ENCODE measurements around the gene TACR2. TPM values are rescaled to one million over a fixed set of nuclear protein-coding genes. Genes with fewer than 3 reads are reported as not detected.

TACR2 gene
- total and polyA plus RNA-seq, 2 of the 13 experiments (the other 11 are each of a cell fraction or from before 2014, with no cell fraction given): 0.04 TPM; not detected in 1

DNA sequence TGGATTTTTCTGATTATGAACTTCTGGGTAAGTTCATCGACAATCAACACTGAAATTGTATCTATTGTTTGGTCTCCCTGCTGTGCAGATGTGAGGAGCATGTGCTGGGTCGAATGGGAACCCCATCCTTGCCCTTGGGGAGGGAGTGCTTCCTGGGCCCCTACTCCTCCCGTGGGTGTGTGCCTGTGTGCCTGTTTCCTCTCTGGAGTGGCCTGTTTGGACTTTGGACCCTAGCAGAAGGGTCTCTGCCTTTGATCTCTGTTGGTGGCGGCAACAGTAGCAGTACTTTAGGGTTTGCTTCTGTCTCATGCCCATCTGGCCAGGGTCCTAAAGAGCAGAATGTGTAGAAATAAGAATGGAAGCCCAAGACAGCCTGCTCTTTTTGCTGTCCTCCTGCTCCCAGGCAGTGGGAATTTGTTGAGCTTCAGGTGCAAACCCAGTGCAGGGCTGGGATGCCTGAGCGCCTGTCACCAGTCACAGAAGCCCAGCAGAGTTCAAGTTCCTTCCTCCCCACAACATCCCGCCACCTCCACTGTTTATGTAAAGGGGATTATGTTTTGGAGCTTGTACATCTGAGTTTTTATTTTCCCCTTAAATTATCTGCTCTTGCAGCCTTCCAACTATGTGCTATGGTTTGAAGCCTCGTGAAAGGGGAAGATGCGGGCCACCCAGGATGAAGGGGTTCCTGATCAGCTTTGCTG, 1.5 kb upstream of the TACR2 start (continued):
- TF ChIP-seq, protein P1, sequence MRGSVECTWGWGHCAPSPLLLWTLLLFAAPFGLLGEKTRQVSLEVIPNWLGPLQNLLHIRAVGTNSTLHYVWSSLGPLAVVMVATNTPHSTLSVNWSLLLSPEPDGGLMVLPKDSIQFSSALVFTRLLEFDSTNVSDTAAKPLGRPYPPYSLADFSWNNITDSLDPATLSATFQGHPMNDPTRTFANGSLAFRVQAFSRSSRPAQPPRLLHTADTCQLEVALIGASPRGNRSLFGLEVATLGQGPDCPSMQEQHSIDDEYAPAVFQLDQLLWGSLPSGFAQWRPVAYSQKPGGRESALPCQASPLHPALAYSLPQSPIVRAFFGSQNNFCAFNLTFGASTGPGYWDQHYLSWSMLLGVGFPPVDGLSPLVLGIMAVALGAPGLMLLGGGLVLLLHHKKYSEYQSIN (CRISPR knock-in tag; IDR thresholded peaks at IDR 0.05; ENCODE audit: borderline replicate concordance): no peak
- TF ChIP-seq MYC (CRISPR knock-in tag; IDR thresholded peaks at IDR 0.05; ENCODE audit: borderline replicate concordance) (peak; percentile 47; the same call in 1 of the 2 replicates), ZNF3 (CRISPR knock-in tag; IDR thresholded peaks at IDR 0.05) (no peak), CHCHD3 (CRISPR knock-in tag; IDR thresholded peaks at IDR 0.05) (no peak), SALL1 (CRISPR knock-in tag; IDR thresholded peaks at IDR 0.05) (peak; percentile 63), NR2F1 (CRISPR knock-in tag; IDR thresholded peaks at IDR 0.05) (no peak), FOXK1 (CRISPR knock-in tag; IDR thresholded peaks at IDR 0.05; ENCODE audit: borderline replicate concordance, low read depth) (peak; percentile 80; the same call in 1 of the 2 replicates), PRDM4 (CRISPR knock-in tag; IDR thresholded peaks at IDR 0.05; ENCODE audit: borderline replicate concordance) (no peak), ZNF646 (CRISPR knock-in tag; IDR thresholded peaks at IDR 0.05) (no peak), SMARCC2 (IDR thresholded peaks at IDR 0.05) (no peak), ZFP36L1 (CRISPR knock-in tag; IDR thresholded peaks at IDR 0.05) (no peak), GATAD2A (CRISPR knock-in tag; IDR thresholded peaks at IDR 0.05) (peak; percentile 91), ZBTB42 (CRISPR knock-in tag; IDR thresholded peaks at IDR 0.05) (no peak), NPAS2 (CRISPR knock-in tag; IDR thresholded peaks at IDR 0.05; ENCODE audit: borderline replicate concordance) (no peak)
- TF ChIP-seq, protein P2, sequence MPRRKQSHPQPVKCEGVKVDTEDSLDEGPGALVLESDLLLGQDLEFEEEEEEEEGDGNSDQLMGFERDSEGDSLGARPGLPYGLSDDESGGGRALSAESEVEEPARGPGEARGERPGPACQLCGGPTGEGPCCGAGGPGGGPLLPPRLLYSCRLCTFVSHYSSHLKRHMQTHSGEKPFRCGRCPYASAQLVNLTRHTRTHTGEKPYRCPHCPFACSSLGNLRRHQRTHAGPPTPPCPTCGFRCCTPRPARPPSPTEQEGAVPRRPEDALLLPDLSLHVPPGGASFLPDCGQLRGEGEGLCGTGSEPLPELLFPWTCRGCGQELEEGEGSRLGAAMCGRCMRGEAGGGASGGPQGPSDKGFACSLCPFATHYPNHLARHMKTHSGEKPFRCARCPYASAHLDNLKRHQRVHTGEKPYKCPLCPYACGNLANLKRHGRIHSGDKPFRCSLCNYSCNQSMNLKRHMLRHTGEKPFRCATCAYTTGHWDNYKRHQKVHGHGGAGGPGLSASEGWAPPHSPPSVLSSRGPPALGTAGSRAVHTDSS (CRISPR knock-in tag; conservative IDR thresholded peaks at IDR 0.05): no peak

All from HepG2 (cell line).